Parathyroid adenoma (tissue), 2 donors: Measurements from ENCODE around the gene F2R.
A peak's percentile ranks its signal among the peaks of the same experiment; 100 is the strongest.

Source experiments
- H2AFZ ChIP-seq: fragments of 300-600 bp; sonication (generic); one replicate; pipeline ENCODE4 v1.7.0; 2017; ENCODE audit warnings: antibody characterized with exemption, mild to moderate bottlenecking
- H3K27ac ChIP-seq: fragments of 300-600 bp; sonication (generic); one replicate; pipeline ENCODE4 v1.7.0; 2017
- H3K27me3 ChIP-seq: fragments of 300-600 bp; sonication (generic); one replicate; pipeline ENCODE4 v1.7.0; 2017; ENCODE audit warnings: low read length; ENCODE audit not compliant: control insufficient read depth, insufficient read depth
- H3K36me3 ChIP-seq: fragments of 300-600 bp; sonication (generic); one replicate; pipeline ENCODE4 v1.7.0; 2017; ENCODE audit warnings: low read length; ENCODE audit not compliant: control insufficient read depth, insufficient read depth
- H3K4me1 ChIP-seq: fragments of 300-600 bp; sonication (generic); one replicate; pipeline ENCODE4 v1.7.0; 2017; ENCODE audit warnings: control low read depth
- H3K4me2 ChIP-seq: fragments of 300-600 bp; sonication (generic); one replicate; pipeline ENCODE4 v1.7.0; 2017; ENCODE audit warnings: low read length
- H3K4me3 ChIP-seq: fragments of 300-600 bp; sonication (generic); one replicate; pipeline ENCODE4 v1.7.0; 2017; ENCODE audit warnings: low read depth, low read length
- H3K79me2 ChIP-seq: fragments of 300-600 bp; sonication (generic); one replicate; pipeline ENCODE4 v1.7.0; 2017; ENCODE audit warnings: control low read depth
- H3K9ac ChIP-seq: fragments of 300-600 bp; sonication (generic); one replicate; pipeline ENCODE4 v1.7.0; 2017; ENCODE audit warnings: mild to moderate bottlenecking
- H3K9me3 ChIP-seq: fragments of 300-600 bp; sonication (generic); one replicate; pipeline ENCODE4 v1.7.0; 2017; ENCODE audit warnings: low read length; ENCODE audit not compliant: control insufficient read depth
- CTCF ChIP-seq: fragments of 300-600 bp; sonication (generic); IDR thresholded peaks from one replicate; pipeline ENCODE4 v1.7.0; 2017; ENCODE audit warnings: antibody characterized with exemption, mild to moderate bottlenecking
- donor health status: primary hyperparathyroidism.

F2R gene

GRCh38 chr5:76717222-76718083, 1.5 kb downstream of the F2R start:
- Histone ChIP-seq H2AFZ (no peak overlapping the region), H3K36me3 (no peaks in the 10 kb centered on the region), H3K9ac (no peak overlapping the region), H3K79me2 (no peaks in the 10 kb centered on the region), H3K4me3 (peak overlapping the region; percentile 60), H3K27ac (no peak overlapping the region), H3K4me2 (peak overlapping the region; percentile 39), H3K27me3 (no peaks in the 10 kb centered on the region), H3K4me1 (peaks cover 2% of the 10 kb centered on the region), H3K9me3 (no peaks in the 10 kb centered on the region)
- no peak for TF ChIP-seq CTCF

- H3K4me1 ChIP-seq, result peaks cover 2% of the 10 kb centered on the region
- no peak for TF ChIP-seq CTCF
- H3K79me2 ChIP-seq, result no peaks in the 10 kb centered on the region
- H3K27ac ChIP-seq, result no peak overlapping the region
- peak overlapping the region; percentile 39 for H3K4me2 ChIP-seq
- no peaks in the 10 kb centered on the region for H3K9me3 ChIP-seq
- no peak overlapping the region for H3K9ac ChIP-seq
- no peaks in the 10 kb centered on the region for H3K27me3 ChIP-seq
- H3K36me3 ChIP-seq, result no peaks in the 10 kb centered on the region
- H2AFZ ChIP-seq, result no peak overlapping the region
- H3K4me3 ChIP-seq, result no peak overlapping the region
These were observed 2.5 kb downstream of the F2R start for GRCh38 chr5:76718381-76718832.

GRCh38 chr5:76718880-76719279, 3.0 kb downstream of the F2R start:
- no peaks in the 10 kb centered on the region for H3K79me2 ChIP-seq
- H3K36me3 ChIP-seq, result no peaks in the 10 kb centered on the region
- no peak overlapping the region for H3K9ac ChIP-seq
- H3K27ac ChIP-seq, result no peak overlapping the region
- no peak overlapping the region for H2AFZ ChIP-seq
- peaks cover 2% of the 10 kb centered on the region for H3K4me1 ChIP-seq
- H3K4me2 ChIP-seq, result no peak overlapping the region
- H3K9me3 ChIP-seq, result no peaks in the 10 kb centered on the region
- H3K4me3 ChIP-seq, result no peak overlapping the region
- H3K27me3 ChIP-seq, result no peaks in the 10 kb centered on the region
- no peak for TF ChIP-seq CTCF

- H3K9me3 ChIP-seq, result no peaks in the 10 kb centered on the region
- H3K27me3 ChIP-seq, result no peaks in the 10 kb centered on the region
- no peak for TF ChIP-seq CTCF
- H3K27ac ChIP-seq, result no peak overlapping the region
- no peaks in the 10 kb centered on the region for H3K36me3 ChIP-seq
- H3K4me1 ChIP-seq, result peaks cover 2% of the 10 kb centered on the region
- H3K9ac ChIP-seq, result no peak overlapping the region
- no peak overlapping the region for H3K4me2 ChIP-seq
- no peaks in the 10 kb centered on the region for H3K79me2 ChIP-seq
- no peak overlapping the region for H2AFZ ChIP-seq
- H3K4me3 ChIP-seq, result no peak overlapping the region
These were observed 5.2 kb downstream of the F2R start for GRCh38 chr5:76720988-76721569.
